Heart right ventricle (tissue), 16 donors: ENCODE measurements around the gene AGPAT2. TPM values are rescaled to one million over a fixed set of nuclear protein-coding genes. Genes with fewer than 3 reads are reported as not detected.
A peak's percentile ranks its signal among the peaks of the same experiment; 100 is the strongest.

ENCODE experiments used
- ATAC-seq, 8 donors: fragments of 200-7000 bp; cut with Tn5 transposase; one replicate each; pipeline ENCODE4 v1.9.1; 2020; ENCODE audit warnings: mild to moderate bottlenecking in 8 of 8, moderate library complexity in 8 of 8, moderate number of reproducible peaks in 1 of 8
- DNase-seq, 2 donors: peaks; one replicate each; pipeline ENCODE4 v3.0.0-alpha.2; 2020
- H3K27ac ChIP-seq, 10 donors: fragments of 200-600 bp; sonication (generic) in 2 of 10; one replicate each; pipeline versions ENCODE4 v1.5.0 to v1.8.0; 2020 to 2022; ENCODE audit warnings: mild to moderate bottlenecking in 3 of 10
- H3K27me3 ChIP-seq, 7 donors: fragments of 200-600 bp; one replicate each; pipeline ENCODE4 v1.8.0; 2021 to 2022; ENCODE audit warnings: mild to moderate bottlenecking in 2 of 7
- H3K36me3 ChIP-seq, 9 donors: fragments of 200-600 bp; sonication (generic) in 1 of 9; one replicate each; pipeline versions ENCODE4 v1.5.0 to v1.8.0; 2020 to 2022; ENCODE audit warnings: mild to moderate bottlenecking in 2 of 9
- H3K4me1 ChIP-seq, 9 donors: fragments of 200-600 bp; sonication (generic) in 1 of 9; one replicate each; pipeline versions ENCODE4 v1.5.0 to v1.8.0; 2020 to 2022; ENCODE audit warnings: mild to moderate bottlenecking in 4 of 9
- H3K4me3 ChIP-seq, 10 donors: fragments of 200-600 bp; sonication (generic) in 2 of 10; one replicate each; pipeline versions ENCODE4 v1.5.0 to v1.8.0; 2020 to 2022; ENCODE audit warnings: mild to moderate bottlenecking in 7 of 10, moderate library complexity in 2 of 10
- H3K9me3 ChIP-seq, 11 donors: fragments of 200-600 bp in 10 of 11; sonication (generic) in 2 of 11; one replicate each; pipeline versions ENCODE4 v1.5.0 to v1.8.0; 2013 to 2022; ENCODE audit warnings: mild to moderate bottlenecking in 2 of 11, control low read depth in 1 of 11, moderate library complexity in 1 of 11
- CTCF ChIP-seq, 9 donors: fragments of 200-600 bp; sonication (generic) in 2 of 9; IDR thresholded peaks; one replicate each; pipeline versions ENCODE4 v1.5.0 to v1.8.0; 2021 to 2022; ENCODE audit warnings: antibody characterized with exemption in 9 of 9, mild to moderate bottlenecking in 5 of 9, moderate library complexity in 1 of 9
- WGBS, 2 donors: extraction: QIAGEN DNeasy Blood & Tissue Kit; methylation state at CpG; one replicate each; pipeline ENCODE4 v1.1.7; 2013; ENCODE audit warnings: inconsistent platforms in 1 of 2; 5-methylcytosine and 5-hydroxymethylcytosine counted together
- intact Hi-C, 10 donors: fragments of 100-400 bp; cut with DNase I; formaldehyde crosslinking; loops; one replicate each; pipeline versions ENCODE4 v1.11.1 to v1.14.2; 2022
- polyA plus RNA-seq, 2 donors: library from polyadenylated mRNA; stranded (reverse); fragments of 200-250 nt; gene quantifications; one replicate each; pipeline ENCODE4 v1.2.3, GENCODE V29; 2013
- total RNA-seq, 10 donors: library from RNA; stranded (reverse); fragmentation: NEBNext Ultra II Directional in 3 of 10; extraction: Animal tissue kit (Norgen Biotek cat#: 25700) in 3 of 10; gene quantifications; one replicate each; pipeline versions ENCODE4 v1.2.1 to v1.2.4, GENCODE V29; 2021 to 2023
- donor health status: Arrhythmogenic right ventricular cardiomyopathy.
- donor health status: ischemic (EF 13 %, LVEDD 7.1; RV severe dilation, severe dysfunction).
- donor health status: healthy with polysubstance abuse.
- donor health status: DM: no; HTN: yes; CAD: no.
- donor health status: DM: no; HTN: no; CAD: no.
- donor health status: ischemic (EF 25% LVEDD 6.9; RV normal size, moderate dysfunction).
- donor health status: ischemic (EF 25% LVEDD 5.7; RV mildly dilated, moderate dysfunction).
- donor health status: healthy.
- donor health status: DM: yes; HTN: yes; CAD: no.
- donor health status: Ischemic cardiomyopathy.
- donor health status: ischemic (EF 35%, LVEDD 5.7; RV mildly dilated, moderate dysfunction).
- donor health status: nonischemic (EF 11% LVEDD 7.7; RV severe dilation, severe dysfunction).
- donor health status: DM: yes; HTN: yes; CAD: no.
- donor health status: PGD.
- donor health status: ischemic (EF 29% LVEDD 5.4; RV normal size, mild dysfunction).
- donor health status: nonischemic (EF 23%, LVEDD 6.1; RV moderate dilation, normal function).

AGPAT2 gene
- total and polyA plus RNA-seq, 12 donors, result 48.1 to 195 (median 61.5) TPM

- H3K27me3 ChIP-seq, result no peaks in the 10 kb centered on the region
- intact Hi-C loops, result no loop called here
- peak in 1 of 2 donors; percentile 9 for DNase-seq
- TF ChIP-seq CTCF (IDR thresholded peaks at IDR 0.05), result no peak
- H3K36me3 ChIP-seq, result no peaks in the 10 kb centered on the region
- ATAC-seq, result no peak
- 76 to 80% methylated on average over 12 of the region's 12 CpGs for WGBS, 2 donors
- H3K9me3 ChIP-seq, result no peaks in the 10 kb centered on the region
- H3K4me1 ChIP-seq, result peaks cover 6 to 13% (median 9%) of the 10 kb centered on the region in 9 donors
- H3K4me3 ChIP-seq, result no peak overlapping the region
- no peak overlapping the region for H3K27ac ChIP-seq
Observed at GRCh38 chr9:136733611-136734010, 46.4 kb upstream of the AGPAT2 start.

- intact Hi-C loops, result no loop called here
- Histone ChIP-seq H3K27me3 (no peaks in the 10 kb centered on the region), H3K27ac (no peak overlapping the region), H3K36me3 (no peaks in the 10 kb centered on the region), H3K4me3 (no peak overlapping the region), H3K9me3 (no peaks in the 10 kb centered on the region), H3K4me1 (peaks cover 8 to 16% (median 12%) of the 10 kb centered on the region in 9 donors)
- ATAC-seq, result no peak
- peak in 1 of 2 donors; percentile 3 for DNase-seq
- 80 to 81% methylated on average over 16 of the region's 16 CpGs for WGBS, 2 donors
- no peak for TF ChIP-seq CTCF (IDR thresholded peaks at IDR 0.05)
Observed at GRCh38 chr9:136732444-136733178, 45.4 kb upstream of the AGPAT2 start.

DNA sequence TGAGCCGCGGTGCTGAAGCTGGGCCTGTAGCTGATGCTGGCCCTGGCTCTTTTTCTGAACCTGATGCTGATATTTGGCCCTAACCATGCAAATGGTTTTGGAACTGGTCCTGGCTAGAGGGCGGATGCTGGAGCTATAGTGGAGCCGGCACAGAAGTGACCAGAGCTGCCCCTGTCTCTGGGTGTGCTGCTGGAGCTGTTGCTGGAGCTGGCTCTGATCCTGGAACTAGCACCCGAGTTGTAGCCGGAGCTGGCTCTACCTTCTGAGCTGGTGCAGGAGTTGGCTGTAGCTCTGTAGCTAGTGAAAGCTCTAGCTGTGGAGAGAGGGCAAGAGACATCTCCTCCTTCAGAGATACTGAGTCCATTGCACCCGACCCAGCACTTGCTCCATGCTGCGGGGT lies 42.7 kb upstream of the AGPAT2 start:
- no peaks in the 10 kb centered on the region for H3K27me3 ChIP-seq
- intact Hi-C loops, result loop anchor here in 2 of 10 donors (5.0 kb wide), 1 partner anchor 43 kb away; the partner anchor contains the start of gene AGPAT2 (in 2 of the 2)
- peaks cover 16 to 42% (median 37%) of the 10 kb centered on the region in 9 donors for H3K4me1 ChIP-seq
- peaks cover 0 to 22% (median 4%) of the 10 kb centered on the region in 9 donors for H3K36me3 ChIP-seq
- ATAC-seq (no peak), DNase-seq (peak in 1 of 2 donors; percentile 4)
- no peak overlapping the region for H3K4me3 ChIP-seq
- no peak overlapping the region for H3K27ac ChIP-seq
- WGBS, 2 donors, result 91 to 92% methylated on average over 8 of the region's 8 CpGs
- no peaks in the 10 kb centered on the region for H3K9me3 ChIP-seq
- no peak for TF ChIP-seq CTCF (IDR thresholded peaks at IDR 0.05)

DNA sequence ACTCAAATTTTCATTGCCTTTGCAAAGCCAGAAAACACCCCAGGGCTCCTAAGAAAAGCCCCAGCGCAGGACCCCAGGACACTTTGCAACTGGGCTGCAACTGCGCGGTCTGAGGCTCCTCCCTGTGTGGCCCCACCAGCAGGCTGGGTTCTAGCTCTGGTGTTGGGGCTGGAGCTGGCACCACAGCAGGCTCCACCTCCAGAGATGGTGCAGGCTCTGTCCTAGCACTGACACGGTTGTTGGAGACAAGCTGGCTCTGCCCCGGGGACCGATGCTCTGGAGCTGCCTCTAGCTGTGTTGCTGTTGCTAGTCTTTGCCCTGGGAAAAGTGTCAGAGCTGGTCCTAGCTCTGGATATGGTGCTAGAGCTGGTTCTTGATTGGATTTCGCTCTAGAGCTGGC lies 41.9 kb upstream of the AGPAT2 start:
- no peaks in the 10 kb centered on the region for H3K9me3 ChIP-seq
- no peaks in the 10 kb centered on the region for H3K27me3 ChIP-seq
- peak overlapping the region; percentile 63 to 98 (median 82) for H3K4me3 ChIP-seq
- H3K4me1 ChIP-seq, result peaks cover 16 to 48% (median 41%) of the 10 kb centered on the region in 9 donors
- H3K27ac ChIP-seq, result peak overlapping the region in 5 of 10 donors; percentile 83 to 89 (median 85)
- no peak for TF ChIP-seq CTCF (IDR thresholded peaks at IDR 0.05)
- peaks cover 0 to 30% (median 10%) of the 10 kb centered on the region in 9 donors for H3K36me3 ChIP-seq
- peak in 1 of 8 donors; percentile 15 for ATAC-seq
- no peak for DNase-seq
- WGBS, 2 donors, result 75 to 87% methylated on average over 7 of the region's 7 CpGs
- intact Hi-C loops, result loop anchor here in 2 of 10 donors (5.0 kb wide), 1 partner anchor 42 kb away; the partner anchor contains the start of gene AGPAT2 (in 2 of the 2)
